ENCODE data around the gene ASCL2. TPM values are rescaled to one million over a fixed set of nuclear protein-coding genes. Genes with fewer than 3 reads are reported as not detected.

Gene ASCL2
- total RNA-seq, 1 experiment from 2014 or later, result 0.35 TPM

DNA sequence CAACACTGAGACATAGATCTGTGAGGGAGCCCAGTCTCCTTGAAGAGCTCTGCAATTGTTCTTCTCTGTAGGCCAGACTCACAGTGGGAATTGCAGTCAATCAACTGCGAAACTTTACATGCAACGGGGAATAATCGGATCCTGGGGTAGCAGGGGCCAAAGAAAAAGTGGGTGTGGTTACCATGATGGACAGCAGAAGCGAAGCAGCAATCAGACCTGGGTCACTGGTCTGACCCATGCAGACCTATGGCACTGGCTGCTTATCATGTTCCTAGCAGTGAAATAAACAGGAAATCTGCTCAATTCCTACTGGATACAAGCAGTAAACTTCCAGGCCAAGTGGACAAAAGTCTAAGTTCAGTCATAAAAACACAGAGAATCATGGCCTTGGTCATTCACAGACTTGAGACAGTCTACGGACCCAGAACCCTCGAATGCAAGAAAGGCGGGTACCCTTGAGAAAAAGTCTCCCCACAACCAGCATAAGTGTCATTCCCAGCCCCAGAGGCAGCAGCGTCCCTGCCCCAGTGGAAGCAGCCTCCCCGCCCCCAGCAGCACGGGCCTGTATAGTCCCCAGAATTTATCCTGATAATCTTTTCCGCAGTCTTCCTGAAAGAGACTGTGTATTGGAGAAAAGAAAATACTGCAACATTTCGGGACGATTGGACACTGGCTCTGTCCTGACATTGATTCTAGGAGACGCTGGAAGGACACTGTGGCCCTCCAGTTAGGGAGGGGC, 34.6 kb downstream of the ASCL2 start:
- Histone ChIP-seq H4K5ac (ENCODE audit: insufficient read length, low read depth, low read length) (no peak overlapping the region), H4K8ac (replicated peaks; ENCODE audit: insufficient read length, low read depth, low read length) (no peak overlapping the region), H3K23ac (ENCODE audit: insufficient read length, low read depth, low read length) (no peak overlapping the region), H2BK12ac (ENCODE audit: insufficient read length, low read depth, low read length) (no peak overlapping the region), H2AFZ (ENCODE audit: low read length) (no peak overlapping the region), H3K23me2 (ENCODE audit: insufficient read length, low read depth, low read length, poor library complexity, severe bottlenecking) (no peaks in the 10 kb centered on the region), H3K27ac (ENCODE audit: insufficient read length, low read depth, low read length) (no peak overlapping the region), H3K14ac (ENCODE audit: insufficient read depth, low read length) (no peak overlapping the region), H3K4me2 (ENCODE audit: insufficient read depth, insufficient read length, low read length) (no peak overlapping the region), H4K91ac (ENCODE audit: insufficient read length, low read depth, low read length) (no peak overlapping the region), H4K20me1 (ENCODE audit: control insufficient read depth, insufficient read depth, insufficient read length) (no peaks in the 10 kb centered on the region), H3K9me3 (ENCODE audit: control insufficient read depth, low read depth, low read length) (no peaks in the 10 kb centered on the region), H3K4ac (ENCODE audit: low read depth, low read length) (no peak overlapping the region), H3K79me1 (ENCODE audit: insufficient read depth, low read depth, low read length, poor library complexity, severe bottlenecking) (no peaks in the 10 kb centered on the region), H2BK5ac (ENCODE audit: insufficient read length, low read length) (no peak overlapping the region), H2BK120ac (ENCODE audit: low read depth, low read length, poor library complexity, severe bottlenecking) (no peak overlapping the region), H3T11ph (ENCODE audit: low read length) (no peak overlapping the region), H3K79me2 (ENCODE audit: insufficient read depth, low read length) (no peaks in the 10 kb centered on the region), H3K27me3 (ENCODE audit: insufficient read depth, low read length) (no peaks in the 10 kb centered on the region; the same call in 1 of the 2 replicates), H3K4me1 (ENCODE audit: insufficient read depth, low read length) (no peaks in the 10 kb centered on the region), H2AK5ac (ENCODE audit: insufficient read length, low read length) (no peak overlapping the region), H3K9ac (ENCODE audit: extremely low read depth, insufficient read length, low read length) (no peak overlapping the region), H2BK20ac (ENCODE audit: low read depth, low read length, poor library complexity, severe bottlenecking) (no peak overlapping the region), H2BK15ac (ENCODE audit: low read depth, low read length) (no peak overlapping the region), H3K18ac (ENCODE audit: insufficient read length, low read depth, low read length) (no peak overlapping the region), H3K56ac (ENCODE audit: insufficient read length, low read depth, low read length) (no peak overlapping the region)
- TF ChIP-seq, protein P1, sequence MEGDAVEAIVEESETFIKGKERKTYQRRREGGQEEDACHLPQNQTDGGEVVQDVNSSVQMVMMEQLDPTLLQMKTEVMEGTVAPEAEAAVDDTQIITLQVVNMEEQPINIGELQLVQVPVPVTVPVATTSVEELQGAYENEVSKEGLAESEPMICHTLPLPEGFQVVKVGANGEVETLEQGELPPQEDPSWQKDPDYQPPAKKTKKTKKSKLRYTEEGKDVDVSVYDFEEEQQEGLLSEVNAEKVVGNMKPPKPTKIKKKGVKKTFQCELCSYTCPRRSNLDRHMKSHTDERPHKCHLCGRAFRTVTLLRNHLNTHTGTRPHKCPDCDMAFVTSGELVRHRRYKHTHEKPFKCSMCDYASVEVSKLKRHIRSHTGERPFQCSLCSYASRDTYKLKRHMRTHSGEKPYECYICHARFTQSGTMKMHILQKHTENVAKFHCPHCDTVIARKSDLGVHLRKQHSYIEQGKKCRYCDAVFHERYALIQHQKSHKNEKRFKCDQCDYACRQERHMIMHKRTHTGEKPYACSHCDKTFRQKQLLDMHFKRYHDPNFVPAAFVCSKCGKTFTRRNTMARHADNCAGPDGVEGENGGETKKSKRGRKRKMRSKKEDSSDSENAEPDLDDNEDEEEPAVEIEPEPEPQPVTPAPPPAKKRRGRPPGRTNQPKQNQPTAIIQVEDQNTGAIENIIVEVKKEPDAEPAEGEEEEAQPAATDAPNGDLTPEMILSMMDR (conservative IDR thresholded peaks at IDR 0.05), result no peak
- Mint-ChIP-seq H3K27ac (no peak overlapping the region), H3K36me3 (ENCODE audit: insufficient read depth in 1 of 3, low read depth in 3 of 3) (no peaks in the 10 kb centered on the region; a peak in 1 of 7 replicates), H3K9me3 (peaks cover 5 to 11% of the 10 kb centered on the region in 2 experiments; a peak in 3 of 5 replicates), H3K4me3 (no peak overlapping the region), H3K27me3 (ENCODE audit: low read depth) (peaks cover 76% of the 10 kb centered on the region), H3K4me1 (peaks cover 9 to 10% of the 10 kb centered on the region in 2 experiments)
- DNase-seq, result peak; percentile 20
- WGBS (ENCODE audit: extremely low coverage, insufficient read length, low lambda C conversion rate), result no CpG with 5 or more reads among the region's 14 CpGs

All from H9 (cell line).